ENCODE measurements around the gene FTH1. TPM values are rescaled to one million over a fixed set of nuclear protein-coding genes. Genes with fewer than 3 reads are reported as not detected.

Gene FTH1
- total RNA-seq, 1 experiment from 2014 or later, result 2,484 TPM

DNA sequence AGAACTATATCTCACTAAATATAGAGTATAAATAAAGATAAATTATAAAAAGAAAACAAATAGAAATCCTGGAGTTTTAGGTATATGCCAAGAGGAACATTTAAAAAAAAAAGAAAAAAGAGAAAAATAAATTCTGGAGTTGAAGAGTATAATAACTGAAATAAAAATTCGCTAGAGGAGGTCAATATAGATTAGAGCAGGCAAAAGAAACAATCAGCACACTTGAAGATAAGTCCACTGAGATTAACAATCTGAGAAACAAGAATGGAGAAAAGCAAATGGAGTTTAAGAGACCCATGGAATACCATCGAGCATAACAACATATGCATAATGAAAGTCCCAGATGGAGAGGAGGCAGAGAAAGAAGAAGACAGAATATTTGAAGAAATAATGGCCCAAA lies 31.6 kb downstream of the FTH1 start:
- H3K36me3 ChIP-seq (ENCODE audit: insufficient read depth, low read length, poor library complexity, severe bottlenecking), result no peaks in the 10 kb centered on the region
- BruUV-seq (replicated peaks), result no TSS peak
- H3K4me3 ChIP-seq (ENCODE audit: low read depth, low read length, poor library complexity, severe bottlenecking), result no peak overlapping the region
- intact Hi-C loops (cut with micrococcal nuclease; ENCODE audit: unreplicated experiment), result no loop called here
- ChIA-PET CTCF (interaction anchor here (0.7 kb wide), 1 partner anchor 119 kb away, joined by 7 read pairs; the partner anchor contains the start of gene FADS1), POLR2A (ENCODE audit: low non-redundant PET) (no interaction called here)
- H3K27ac ChIP-seq (ENCODE audit: low read depth, low read length, poor library complexity, severe bottlenecking), result no peak overlapping the region
- TF ChIP-seq EZH2 (IDR thresholded peaks at IDR 0.05; ENCODE audit: borderline replicate concordance, low read depth, low read length, poor library complexity, severe bottlenecking), result no peak
- TF ChIP-seq, protein P1, sequence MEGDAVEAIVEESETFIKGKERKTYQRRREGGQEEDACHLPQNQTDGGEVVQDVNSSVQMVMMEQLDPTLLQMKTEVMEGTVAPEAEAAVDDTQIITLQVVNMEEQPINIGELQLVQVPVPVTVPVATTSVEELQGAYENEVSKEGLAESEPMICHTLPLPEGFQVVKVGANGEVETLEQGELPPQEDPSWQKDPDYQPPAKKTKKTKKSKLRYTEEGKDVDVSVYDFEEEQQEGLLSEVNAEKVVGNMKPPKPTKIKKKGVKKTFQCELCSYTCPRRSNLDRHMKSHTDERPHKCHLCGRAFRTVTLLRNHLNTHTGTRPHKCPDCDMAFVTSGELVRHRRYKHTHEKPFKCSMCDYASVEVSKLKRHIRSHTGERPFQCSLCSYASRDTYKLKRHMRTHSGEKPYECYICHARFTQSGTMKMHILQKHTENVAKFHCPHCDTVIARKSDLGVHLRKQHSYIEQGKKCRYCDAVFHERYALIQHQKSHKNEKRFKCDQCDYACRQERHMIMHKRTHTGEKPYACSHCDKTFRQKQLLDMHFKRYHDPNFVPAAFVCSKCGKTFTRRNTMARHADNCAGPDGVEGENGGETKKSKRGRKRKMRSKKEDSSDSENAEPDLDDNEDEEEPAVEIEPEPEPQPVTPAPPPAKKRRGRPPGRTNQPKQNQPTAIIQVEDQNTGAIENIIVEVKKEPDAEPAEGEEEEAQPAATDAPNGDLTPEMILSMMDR (conservative IDR thresholded peaks at IDR 0.05; ENCODE audit: low read depth, low read length), result no peak
- H3K9me3 ChIP-seq (ENCODE audit: low read depth, low read length, poor library complexity, severe bottlenecking), result peaks cover 20% of the 10 kb centered on the region
- H3K4me1 ChIP-seq (ENCODE audit: insufficient read depth, low read length, poor library complexity, severe bottlenecking), result no peaks in the 10 kb centered on the region
- no peak for DNase-seq (ENCODE audit: low spot score)
- H3K27me3 ChIP-seq (replicated peaks; ENCODE audit: insufficient read depth, low read depth, low read length, poor library complexity), result no peaks in the 10 kb centered on the region

DNA sequence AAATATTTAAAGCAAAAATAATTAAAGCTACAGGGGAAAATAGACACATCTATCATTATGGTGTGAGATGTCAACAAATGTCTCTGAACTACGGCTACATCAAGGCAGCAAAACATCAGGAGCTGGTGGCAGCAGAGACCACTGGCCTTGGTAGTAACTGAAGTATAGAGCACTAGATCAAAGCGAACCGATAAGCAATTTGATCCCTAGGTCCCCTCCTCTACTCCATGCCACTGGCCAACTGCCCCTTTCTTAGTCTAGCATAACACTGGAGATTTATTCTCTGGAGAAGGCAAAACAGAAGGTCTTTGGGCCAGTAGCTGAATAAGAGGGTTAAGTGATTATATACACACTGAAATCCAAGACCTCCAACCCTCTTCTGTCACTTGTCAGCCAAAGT lies 36.5 kb downstream of the FTH1 start:
- ChIA-PET CTCF (interaction anchor here (0.7 kb wide), 1 partner anchor 17 kb away, joined by 10 read pairs; no protein-coding TSS in a partner anchor), POLR2A (ENCODE audit: low non-redundant PET) (no interaction called here)
- TF ChIP-seq, protein P1 (conservative IDR thresholded peaks at IDR 0.05; ENCODE audit: low read depth, low read length), result no peak
- TF ChIP-seq EZH2 (IDR thresholded peaks at IDR 0.05; ENCODE audit: borderline replicate concordance, low read depth, low read length, poor library complexity, severe bottlenecking), result no peak
- H3K9me3 ChIP-seq (ENCODE audit: low read depth, low read length, poor library complexity, severe bottlenecking), result peaks cover 6% of the 10 kb centered on the region
- no peak overlapping the region for H3K27ac ChIP-seq (ENCODE audit: low read depth, low read length, poor library complexity, severe bottlenecking)
- DNase-seq (ENCODE audit: low spot score), result no peak
- H3K36me3 ChIP-seq (ENCODE audit: insufficient read depth, low read length, poor library complexity, severe bottlenecking), result no peaks in the 10 kb centered on the region
- H3K4me3 ChIP-seq (ENCODE audit: low read depth, low read length, poor library complexity, severe bottlenecking), result no peak overlapping the region
- intact Hi-C loops (cut with micrococcal nuclease; ENCODE audit: unreplicated experiment), result no loop called here
- H3K4me1 ChIP-seq (ENCODE audit: insufficient read depth, low read length, poor library complexity, severe bottlenecking), result peaks cover 7% of the 10 kb centered on the region
- BruUV-seq (replicated peaks), result no TSS peak
- H3K27me3 ChIP-seq (replicated peaks; ENCODE audit: insufficient read depth, low read depth, low read length, poor library complexity), result no peaks in the 10 kb centered on the region

DNA sequence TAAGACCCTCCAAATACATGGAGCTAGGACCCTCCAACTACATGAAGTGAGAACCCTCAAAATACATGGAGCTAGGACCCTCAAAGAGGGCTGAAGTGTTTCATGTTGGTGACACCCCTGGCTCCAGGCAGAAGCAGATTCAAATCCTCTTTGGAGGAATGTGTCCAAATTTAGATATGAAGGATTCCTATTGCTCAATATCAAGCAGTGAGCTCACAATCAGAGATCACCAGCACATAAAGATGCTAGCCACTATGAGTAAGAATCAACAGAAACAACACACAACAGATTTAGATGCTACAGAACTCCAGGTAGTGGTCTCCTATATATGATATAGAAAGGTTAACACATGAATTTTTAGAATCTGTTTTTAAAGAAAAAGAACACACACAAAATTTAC lies 38.8 kb downstream of the FTH1 start:
- intact Hi-C loops (cut with micrococcal nuclease; ENCODE audit: unreplicated experiment), result no loop called here
- no peaks in the 10 kb centered on the region for H3K36me3 ChIP-seq (ENCODE audit: insufficient read depth, low read length, poor library complexity, severe bottlenecking)
- TF ChIP-seq, protein P1 (conservative IDR thresholded peaks at IDR 0.05; ENCODE audit: low read depth, low read length), result no peak
- POLR2A ChIA-PET (ENCODE audit: low non-redundant PET), result no interaction called here
- no TSS peak for BruUV-seq (replicated peaks)
- H3K9me3 ChIP-seq (ENCODE audit: low read depth, low read length, poor library complexity, severe bottlenecking), result peaks cover 6% of the 10 kb centered on the region
- no peak overlapping the region for H3K27ac ChIP-seq (ENCODE audit: low read depth, low read length, poor library complexity, severe bottlenecking)
- H3K27me3 ChIP-seq (replicated peaks; ENCODE audit: insufficient read depth, low read depth, low read length, poor library complexity), result no peaks in the 10 kb centered on the region
- peaks cover 15% of the 10 kb centered on the region for H3K4me1 ChIP-seq (ENCODE audit: insufficient read depth, low read length, poor library complexity, severe bottlenecking)
- DNase-seq (ENCODE audit: low spot score), result no peak
- H3K4me3 ChIP-seq (ENCODE audit: low read depth, low read length, poor library complexity, severe bottlenecking), result no peak overlapping the region
- CTCF ChIA-PET, result interaction anchor here (1.2 kb wide), 1 partner anchor 16 kb away, joined by 4 read pairs; no protein-coding TSS in a partner anchor
